Activated CD4-positive, alpha-beta T cell treated with anti-CD3 and anti-CD28 coated beads, Interleukin-2, amount 50 U/mL, for 1 hour (primary cell): ENCODE results near the gene HOOK2.
A peak's percentile ranks its signal among the peaks of the same experiment; 100 is the strongest.

Experiments
- DNase-seq: peaks from one replicate; pipeline ENCODE4 v3.0.0-alpha.2; 2020

Gene HOOK2

DNA sequence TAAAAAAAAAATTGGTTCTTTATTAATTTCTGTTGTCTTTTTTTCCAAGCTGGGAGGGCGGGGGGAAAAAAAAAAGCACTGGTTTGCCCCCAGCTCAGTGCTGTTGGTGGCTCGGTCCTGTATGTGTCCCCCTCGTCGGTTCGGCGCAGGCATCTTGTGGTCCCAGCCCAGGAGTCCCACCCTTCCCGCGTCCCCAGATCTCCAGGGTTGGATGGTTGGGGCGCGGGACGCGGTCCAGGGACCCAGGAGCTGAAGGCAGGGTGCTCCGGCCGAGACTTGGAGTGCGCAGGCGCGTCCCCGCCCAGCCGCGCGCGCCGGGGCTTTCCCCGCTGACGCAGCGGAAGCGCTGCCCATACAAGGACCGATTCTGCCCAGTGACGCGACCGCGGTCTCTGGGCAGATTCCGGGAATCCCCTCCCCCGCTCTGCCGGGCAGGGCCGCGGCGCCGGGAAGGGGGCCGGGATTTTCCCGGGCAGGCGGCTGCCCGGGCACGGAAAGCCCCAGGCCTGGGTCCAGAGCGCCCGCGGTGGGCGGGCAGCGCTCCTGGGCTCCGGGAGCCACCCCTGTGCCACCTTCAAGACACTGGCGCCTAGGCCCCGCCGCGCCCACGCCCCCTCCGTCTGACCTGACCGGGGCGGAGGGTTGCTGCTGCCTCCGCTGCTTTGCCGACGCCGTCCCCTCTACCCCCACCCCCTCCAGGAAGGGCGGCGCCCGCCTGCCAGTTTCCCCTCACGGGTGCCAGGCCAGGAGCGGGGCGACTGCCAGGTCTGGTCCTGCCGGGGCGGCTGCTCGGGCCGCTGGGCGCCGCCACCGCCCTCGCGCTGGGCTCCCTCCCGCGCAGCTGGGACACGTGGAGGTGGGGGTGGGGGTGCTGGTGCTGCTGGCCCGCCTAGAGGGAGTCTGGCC, 18.2 kb upstream of the HOOK2 start:
- peak; percentile 93 for DNase-seq

DNA sequence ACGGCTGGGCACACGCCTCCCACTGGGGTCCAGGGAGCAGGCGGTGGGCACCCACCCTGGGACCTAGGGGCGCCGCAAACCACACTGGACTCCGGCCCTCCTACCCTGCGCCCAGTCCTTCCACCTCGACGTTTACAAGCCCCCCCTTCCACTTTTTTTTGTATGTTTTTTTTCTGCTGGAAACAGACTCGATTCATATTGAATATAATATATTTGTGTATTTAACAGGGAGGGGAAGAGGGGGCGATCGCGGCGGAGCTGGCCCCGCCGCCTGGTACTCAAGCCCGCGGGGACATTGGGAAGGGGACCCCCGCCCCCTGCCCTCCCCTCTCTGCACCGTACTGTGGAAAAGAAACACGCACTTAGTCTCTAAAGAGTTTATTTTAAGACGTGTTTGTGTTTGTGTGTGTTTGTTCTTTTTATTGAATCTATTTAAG, 17.5 kb upstream of the HOOK2 start:
- DNase-seq = peak; percentile 53

DNA sequence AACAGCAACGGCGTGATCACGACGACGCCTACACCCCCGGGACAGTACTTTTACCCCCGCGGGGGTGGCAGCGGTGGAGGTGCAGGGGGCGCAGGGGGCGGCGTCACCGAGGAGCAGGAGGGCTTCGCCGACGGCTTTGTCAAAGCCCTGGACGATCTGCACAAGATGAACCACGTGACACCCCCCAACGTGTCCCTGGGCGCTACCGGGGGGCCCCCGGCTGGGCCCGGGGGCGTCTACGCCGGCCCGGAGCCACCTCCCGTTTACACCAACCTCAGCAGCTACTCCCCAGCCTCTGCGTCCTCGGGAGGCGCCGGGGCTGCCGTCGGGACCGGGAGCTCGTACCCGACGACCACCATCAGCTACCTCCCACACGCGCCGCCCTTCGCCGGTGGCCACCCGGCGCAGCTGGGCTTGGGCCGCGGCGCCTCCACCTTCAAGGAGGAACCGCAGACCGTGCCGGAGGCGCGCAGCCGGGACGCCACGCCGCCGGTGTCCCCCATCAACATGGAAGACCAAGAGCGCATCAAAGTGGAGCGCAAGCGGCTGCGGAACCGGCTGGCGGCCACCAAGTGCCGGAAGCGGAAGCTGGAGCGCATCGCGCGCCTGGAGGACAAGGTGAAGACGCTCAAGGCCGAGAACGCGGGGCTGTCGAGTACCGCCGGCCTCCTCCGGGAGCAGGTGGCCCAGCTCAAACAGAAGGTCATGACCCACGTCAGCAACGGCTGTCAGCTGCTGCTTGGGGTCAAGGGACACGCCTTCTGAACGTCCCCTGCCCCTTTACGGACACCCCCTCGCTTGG, 16.9 kb upstream of the HOOK2 start:
- peak; percentile 65 for DNase-seq

DNA sequence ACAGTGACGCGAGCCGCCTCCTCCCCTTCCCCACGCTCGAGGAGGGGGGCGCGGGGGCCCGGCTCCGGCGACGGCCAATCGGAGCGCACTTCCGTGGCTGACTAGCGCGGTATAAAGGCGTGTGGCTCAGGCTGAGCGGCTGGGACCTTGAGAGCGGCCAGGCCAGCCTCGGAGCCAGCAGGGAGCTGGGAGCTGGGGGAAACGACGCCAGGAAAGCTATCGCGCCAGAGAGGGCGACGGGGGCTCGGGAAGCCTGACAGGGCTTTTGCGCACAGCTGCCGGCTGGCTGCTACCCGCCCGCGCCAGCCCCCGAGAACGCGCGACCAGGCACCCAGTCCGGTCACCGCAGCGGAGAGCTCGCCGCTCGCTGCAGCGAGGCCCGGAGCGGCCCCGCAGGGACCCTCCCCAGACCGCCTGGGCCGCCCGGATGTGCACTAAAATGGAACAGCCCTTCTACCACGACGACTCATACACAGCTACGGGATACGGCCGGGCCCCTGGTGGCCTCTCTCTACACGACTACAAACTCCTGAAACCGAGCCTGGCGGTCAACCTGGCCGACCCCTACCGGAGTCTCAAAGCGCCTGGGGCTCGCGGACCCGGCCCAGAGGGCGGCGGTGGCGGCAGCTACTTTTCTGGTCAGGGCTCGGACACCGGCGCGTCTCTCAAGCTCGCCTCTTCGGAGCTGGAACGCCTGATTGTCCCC, 16.1 kb upstream of the HOOK2 start, which contains the start of gene JUNB:
Gene JUNB (plus strand): TSS at position 142 of the 706 bp plus-strand sequence. CDS start 286 bp downstream, at position 428.
- peak; percentile 97 for DNase-seq

DNA sequence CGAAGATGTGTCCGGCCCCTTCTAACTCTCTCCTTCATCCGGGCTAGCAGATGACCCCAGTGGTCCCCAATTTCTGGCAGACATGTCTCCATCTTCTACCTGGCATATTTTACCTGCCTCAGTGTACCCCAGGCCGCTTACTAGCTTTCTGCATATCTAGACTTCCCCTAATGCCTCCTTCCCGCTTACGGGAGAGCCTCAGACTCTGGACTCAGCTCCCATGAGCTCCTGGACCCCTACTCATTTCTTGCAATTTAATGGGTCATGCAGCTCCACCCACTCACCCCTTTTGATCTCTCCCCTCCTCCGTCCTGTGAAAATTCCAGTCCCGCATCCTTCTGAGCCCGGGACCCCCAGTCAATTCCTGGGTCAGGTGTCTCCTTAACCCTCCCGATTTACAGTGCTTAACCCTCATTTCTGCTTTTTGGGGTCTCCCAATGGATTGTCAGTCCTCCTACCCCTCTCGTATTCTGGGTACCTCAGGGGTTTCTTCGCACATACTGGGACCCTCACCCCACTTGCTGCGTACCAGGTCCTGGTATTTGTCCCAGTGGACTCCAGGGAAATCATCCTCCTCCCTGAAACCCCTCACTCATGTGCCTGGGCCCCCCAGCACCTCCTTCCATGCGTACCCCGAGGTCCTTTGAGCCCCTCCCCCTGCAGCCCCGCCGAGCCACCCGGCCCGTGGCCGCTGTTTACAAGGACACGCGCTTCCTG, 15.4 kb upstream of the HOOK2 start:
- DNase-seq = no peak

DNA sequence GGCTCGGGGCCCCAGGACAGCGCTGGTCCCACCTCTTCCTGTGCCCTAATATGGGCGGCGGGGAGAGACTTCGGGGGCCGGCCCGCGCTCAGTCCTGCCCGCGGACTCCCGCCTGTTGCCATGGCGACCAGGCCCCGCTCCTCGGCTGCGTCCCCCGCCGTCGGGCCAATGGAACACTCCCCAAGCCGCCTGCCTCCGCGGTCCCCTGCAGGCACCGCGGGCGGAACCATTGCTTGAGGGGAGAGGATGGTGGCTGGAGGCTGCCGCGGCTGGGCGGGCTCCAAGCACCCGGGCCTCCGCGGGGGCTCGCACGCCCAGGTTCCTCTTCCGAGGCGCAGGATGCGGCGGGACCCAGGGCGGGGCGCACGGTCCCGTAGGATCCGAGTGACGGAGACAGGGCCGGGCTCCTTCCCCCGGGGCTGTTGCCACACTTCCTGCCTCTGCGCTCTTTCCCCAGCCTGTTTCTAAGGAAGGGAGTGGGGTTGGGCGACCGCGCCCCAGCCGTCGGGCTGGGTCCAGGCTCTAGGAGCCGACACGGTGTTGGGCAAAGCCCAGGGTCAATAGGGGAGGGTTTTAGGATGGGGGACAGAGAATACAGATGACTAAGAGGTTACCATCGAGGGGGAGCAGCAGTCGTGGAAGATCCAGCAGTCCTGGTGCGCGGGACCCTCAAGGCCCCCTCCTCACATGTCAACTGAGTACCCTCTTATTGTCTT, 14.7 kb upstream of the HOOK2 start:
- DNase-seq = peak; percentile 88

DNA sequence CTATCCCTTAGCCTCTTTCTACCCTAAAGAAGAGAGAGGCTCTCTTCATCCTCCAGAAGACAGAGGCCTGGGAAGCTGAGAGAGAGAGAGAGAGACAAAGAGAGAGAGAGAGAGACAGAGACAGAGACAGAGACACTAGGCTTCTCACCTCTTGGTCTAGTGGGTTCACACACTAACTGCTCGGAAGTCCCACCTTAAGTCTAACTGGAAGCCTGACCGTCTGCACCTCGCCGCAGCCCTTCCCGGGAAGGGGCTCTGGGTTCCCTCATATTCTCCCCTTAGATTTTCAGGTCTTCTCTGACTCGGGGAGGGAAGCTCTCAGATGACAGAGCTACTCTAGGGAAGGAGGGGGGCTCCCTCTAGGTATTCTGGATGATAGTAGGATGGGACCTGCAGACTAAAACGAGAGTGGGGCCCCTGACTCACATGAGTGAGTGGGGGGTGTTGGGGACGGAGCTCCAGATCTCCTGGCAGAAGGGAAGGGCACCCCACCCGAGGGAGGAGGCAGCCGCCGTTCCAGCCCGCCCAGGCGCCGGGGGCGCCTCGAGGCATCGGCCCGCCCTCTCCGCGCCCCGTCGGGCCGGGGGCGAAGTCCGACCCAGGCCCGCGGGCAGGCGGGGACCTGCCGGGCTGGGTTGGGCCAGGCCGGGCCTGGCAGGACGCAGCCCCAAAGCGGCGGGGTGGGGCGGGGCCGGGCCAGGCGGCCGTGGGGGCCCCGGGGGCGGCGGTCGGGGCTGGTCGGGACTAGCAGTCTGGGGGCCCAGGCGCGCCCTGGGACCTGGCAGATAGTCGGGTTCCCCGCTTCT, 13.9 kb upstream of the HOOK2 start:
- no peak for DNase-seq

DNA sequence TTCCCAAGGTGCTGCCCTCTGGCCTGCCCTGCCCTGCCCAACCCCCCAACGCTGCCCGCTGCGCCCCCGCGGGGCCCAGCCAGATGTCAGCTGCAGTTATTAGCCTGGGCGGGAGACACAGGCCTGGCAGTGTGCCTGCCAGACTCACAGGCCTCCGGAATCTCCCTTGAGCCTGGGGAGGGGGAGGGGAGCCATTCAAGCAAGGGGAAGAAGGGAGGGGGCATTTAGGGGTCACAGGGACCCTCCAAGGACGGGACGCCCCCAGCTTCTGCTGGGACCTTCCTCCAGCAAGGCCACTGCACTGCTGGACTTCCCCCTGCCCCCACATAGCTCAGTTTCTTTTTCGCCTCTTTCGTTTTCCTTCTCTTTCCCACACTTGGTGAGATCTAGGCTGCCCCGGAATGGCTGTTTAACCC, 13.3 kb upstream of the HOOK2 start:
- DNase-seq = peak; percentile 37

DNA sequence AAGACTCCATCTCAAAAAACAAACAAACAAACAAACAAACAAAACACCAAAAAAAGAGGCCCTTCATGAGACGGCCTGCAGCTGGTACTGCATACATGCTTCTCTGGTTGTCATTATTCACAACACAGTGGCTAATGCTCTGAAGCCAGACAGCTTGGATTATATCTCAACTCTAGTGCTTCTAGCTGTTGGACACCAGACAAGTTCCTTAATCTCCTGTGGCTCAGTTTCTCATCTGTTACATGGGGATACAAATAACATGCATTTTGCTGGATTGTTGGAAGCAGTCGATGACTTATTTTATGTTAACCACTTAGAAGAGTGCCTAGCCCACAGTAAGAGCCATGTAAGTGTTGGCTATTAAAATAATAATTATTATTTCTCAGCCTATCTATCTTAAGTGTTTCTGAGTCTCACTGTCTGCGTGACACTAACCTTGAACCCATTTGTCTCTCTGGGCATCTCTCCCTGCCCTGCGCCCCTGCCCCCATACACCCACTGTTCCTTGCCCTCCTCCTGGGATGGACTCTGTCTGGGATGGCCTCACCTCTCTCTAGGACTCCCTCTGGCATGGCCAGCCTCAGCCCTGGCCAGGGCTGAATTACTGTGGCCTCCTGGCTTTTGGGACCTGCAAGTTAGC, 12.8 kb upstream of the HOOK2 start:
- DNase-seq = no peak

DNA sequence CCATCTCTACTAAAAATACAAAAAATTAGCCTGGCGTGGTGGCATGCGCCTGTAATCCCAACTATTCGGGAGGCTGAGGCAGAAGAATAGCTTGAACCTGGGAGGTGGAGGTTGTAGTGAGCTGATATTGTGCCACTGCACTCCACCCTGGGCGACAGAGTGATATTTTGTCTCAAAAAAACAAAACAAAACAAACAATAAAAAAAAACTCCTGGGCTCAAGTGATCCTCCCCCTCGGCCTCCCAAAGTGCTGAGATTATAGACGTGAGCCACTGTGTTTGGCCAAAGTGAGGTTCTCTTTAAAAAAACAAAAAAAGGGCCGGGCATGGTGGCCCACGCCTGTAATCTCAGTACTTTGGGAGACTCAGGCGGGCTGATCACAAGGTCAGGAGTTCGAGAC, 12.1 kb upstream of the HOOK2 start:
- DNase-seq = no peak

DNA sequence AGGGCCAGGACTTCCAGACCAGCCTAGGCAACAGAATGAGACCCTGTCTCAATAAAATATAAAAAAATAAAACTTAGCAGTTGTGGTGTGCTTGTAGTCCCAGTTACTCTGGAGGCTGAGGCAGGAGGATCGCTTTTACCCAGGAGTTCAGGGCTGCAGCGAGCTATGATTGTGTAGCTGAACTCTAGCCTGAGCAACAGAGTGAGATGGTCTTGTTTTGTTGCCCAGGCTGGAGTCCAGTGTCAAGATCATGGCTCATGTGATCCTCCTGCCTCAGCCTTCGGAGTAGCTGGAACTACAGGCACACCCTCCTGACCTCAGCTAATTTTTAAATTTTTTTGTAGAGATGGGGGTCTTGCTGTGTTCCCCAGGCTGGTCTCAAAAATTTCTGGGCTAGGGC, 11.6 kb upstream of the HOOK2 start:
- no peak for DNase-seq

DNA sequence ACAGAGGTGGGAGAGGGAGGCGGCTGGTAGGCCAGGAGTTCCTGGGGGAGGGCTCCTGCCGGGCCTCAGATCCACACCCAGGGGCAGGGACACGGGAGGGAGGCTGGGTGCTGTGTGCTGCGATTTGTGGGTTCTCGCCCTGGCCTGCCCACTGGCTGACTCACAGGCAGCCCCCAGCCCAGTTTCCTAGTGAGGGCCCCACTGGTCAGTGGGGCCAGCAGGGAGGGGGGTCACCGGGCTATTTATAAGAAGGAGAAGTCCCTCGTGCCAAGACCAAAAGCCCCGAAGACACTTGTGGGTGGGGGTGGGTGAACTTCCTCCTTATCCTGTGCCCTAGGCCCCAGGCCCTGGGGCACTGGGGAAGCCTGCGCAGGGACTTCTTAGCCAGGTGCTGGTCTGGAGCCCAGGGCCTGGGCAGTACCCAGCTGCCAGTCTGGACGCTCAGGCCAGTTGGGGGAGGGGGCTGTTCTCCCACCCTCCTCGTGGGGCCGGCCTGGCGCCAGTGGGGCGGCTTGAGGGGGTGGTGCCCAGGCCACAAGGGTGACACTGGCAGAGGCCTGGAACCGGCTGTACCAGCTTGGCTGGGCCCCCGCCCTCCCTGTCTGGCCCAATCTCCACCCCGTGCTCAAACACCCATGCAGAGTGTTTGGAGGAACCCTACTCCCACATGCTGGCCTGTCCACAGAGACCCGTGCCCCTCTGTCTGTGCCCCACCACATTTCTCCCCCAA, 11.0 kb upstream of the HOOK2 start:
- no peak for DNase-seq

DNA sequence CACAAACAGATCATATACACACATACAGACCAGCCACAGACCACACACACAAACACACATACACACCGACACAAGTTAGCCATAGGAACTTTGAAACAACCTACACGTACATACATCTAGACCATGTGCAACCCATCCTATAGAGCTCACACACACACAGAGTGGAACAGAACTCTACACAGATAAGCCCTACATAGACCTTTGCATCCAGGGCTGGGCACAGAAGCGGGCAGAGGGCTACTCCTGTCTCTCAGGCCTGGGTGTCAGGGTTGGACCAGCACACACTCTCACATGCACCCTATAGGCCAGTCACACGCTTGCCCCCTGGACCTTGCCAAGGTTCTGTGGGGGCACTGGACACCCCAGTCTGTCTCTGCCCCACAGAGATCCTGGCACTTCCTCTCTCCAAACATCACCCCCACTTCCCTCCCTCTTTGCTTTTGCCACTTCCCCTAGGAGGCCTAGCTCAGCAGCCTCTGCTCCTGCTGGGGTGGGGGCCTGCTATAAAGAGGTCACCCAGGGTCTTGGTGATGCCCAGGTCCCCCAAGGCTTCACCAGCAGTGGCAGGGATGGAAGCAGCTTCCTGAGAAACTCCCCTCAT, 10.2 kb upstream of the HOOK2 start:
- no peak for DNase-seq

DNA sequence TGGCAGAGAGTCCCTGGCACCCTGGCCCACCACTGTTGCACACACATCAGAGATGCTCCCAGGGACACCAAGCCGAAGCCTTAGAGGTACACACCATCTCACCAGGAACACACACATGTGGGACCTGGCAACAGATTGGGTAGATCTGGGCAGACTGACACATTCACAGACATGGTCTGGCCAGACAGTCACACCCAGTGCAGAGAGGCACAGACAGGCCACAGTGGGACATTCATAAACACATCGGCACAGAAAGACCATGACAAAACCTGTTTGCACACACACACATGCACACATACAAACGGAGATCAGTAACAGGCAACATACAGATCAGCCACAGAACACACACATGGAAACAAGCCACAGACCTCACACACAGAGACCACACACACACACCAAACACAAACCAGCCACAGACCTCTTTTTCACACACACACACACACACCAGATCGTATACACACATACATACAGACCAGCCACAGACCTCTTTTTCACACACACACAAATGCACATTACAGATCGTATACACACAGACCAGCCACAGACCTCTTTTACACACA, 9.6 kb upstream of the HOOK2 start:
- DNase-seq = peak; percentile 24

DNA sequence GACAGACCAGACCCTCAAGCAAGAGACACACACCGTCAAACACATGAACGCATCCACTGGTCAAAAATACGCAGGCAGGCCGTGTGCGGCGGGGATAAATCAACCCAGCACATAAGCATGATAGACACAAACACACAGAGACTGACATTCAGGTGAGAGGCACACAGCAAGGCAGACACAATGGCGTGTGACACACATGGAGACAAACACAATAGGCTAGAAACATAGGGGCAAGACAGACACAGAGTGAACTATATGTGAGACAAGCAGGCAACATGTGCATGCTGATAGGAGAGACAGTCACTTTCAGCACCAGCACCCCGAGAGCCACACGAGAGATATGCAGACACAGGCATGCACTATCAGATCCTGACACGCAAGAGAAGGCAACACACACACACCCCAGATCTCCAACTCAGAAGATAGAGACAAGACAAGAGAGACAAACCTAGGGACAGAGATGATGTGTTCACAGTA, 9.1 kb upstream of the HOOK2 start:
- peak; percentile 29 for DNase-seq

DNA sequence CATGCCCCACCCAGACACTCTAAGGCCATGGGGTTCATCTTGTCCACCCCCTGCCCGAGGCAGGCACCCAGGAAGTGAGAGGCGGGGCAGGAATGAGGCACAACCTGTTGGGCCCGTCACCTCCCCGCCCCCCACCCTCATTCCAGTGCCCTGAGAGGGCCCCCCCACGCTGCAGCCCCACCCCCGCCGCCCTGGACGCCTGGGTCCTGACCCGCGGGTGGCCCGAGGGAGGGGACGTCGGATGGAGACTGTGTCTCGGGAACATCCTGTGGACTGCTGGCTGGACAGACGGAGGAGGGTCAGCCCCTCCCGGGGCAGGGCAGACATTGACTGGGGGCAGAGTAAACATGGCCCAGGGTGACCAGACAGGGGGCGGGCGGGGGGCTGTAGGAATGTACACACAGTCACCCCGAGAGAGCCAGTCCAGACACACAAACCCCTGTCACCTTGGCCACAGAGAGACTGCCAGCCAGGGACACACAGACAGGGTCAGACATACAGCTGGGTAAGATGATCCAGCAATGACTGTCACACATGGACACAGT, 8.6 kb upstream of the HOOK2 start:
- no peak for DNase-seq

DNA sequence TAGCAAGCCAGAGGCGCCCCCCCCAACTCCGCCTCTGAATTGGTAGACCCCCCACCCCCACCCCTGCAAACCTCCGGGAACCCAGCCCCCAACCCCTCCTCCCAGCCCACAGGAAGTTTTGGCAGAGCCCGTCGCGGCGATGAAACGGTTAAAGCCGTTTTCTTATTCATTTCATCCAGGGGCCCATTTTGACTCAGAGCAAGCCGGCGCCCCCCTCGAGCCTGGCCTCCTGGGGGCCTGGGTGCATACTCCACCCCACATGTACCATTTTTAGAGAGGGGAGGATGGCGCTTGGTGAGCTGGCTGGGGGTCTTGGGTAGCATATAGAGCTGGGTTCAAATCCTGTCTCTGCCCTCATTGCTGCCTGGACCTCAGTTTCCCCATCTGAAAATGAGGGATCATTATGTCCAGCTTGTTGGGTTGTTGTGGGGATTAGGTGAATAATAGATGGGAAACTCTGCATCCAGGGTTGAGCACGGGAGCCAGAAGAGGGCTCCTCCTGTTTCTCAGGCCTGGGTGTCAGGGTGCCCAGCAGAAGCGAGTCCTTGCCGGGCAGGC, 8.0 kb upstream of the HOOK2 start:
- peak; percentile 29 for DNase-seq
